Measurements from ENCODE around the gene SLC38A9. TPM values are rescaled to one million over a fixed set of nuclear protein-coding genes. Genes with fewer than 3 reads are reported as not detected.

The SLC38A9 gene
- total and polyA plus RNA-seq, 5 donors = 3.2 to 10.5 (median 7.9) TPM

DNA sequence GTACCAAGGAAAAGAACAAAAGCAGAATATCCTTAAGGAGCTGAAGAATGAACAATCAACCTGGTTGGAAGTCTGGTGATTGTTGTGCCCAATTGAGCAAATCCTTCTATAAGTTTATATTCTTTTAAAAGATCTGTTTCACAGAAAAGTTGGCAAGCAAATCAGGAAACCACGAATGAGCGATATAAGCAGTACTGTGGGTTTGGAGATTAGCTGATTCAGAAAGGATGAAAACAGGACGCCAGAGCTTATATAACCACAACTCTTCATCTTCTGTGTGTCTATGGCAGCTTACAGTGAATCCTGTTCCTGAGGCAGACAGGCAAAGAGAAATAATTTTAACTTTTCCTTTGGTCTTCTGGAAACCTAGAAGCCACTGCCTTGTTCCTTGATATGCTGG, 61.7 kb downstream of the SLC38A9 start:
- H3K4me3 ChIP-seq (ENCODE audit: low read length) = no peak overlapping the region
- H3K27me3 ChIP-seq (ENCODE audit: control insufficient read depth, insufficient read depth) = no peaks in the 10 kb centered on the region
- DNase-seq (no peak), ATAC-seq (no peak)
- 30% methylated on average over 3 of the region's 3 CpGs for WGBS
- no peaks in the 10 kb centered on the region for H3K4me1 ChIP-seq (ENCODE audit: control insufficient read depth, insufficient read depth, low read length)
- H3K9me3 ChIP-seq (ENCODE audit: control insufficient read depth, low read length) = no peaks in the 10 kb centered on the region
- no peak overlapping the region for H3K27ac ChIP-seq (ENCODE audit: low read length)
- intact Hi-C loops (cut with DNase I) = no loop called here

DNA sequence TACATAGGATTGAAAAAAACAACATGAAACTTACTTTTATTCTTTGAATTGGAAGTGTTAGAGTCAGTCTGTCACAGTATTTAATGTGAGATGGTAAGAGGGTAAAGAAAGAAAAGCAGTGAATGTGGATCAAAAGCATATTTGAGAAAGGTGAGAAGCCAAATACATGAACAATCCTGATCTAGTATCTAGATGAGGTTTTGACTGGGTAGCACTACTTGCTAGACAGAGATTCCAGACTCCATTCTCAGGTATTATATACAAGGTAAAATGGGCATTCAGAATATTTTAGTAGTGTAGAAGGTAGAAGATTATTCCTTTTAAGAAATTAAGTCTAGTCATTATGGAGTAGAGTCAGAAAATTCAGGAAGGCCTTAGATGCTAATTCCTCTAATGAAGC, 62.2 kb downstream of the SLC38A9 start:
- H3K4me1 ChIP-seq (ENCODE audit: control insufficient read depth, insufficient read depth, low read length) = no peaks in the 10 kb centered on the region
- no peaks in the 10 kb centered on the region for H3K9me3 ChIP-seq (ENCODE audit: control insufficient read depth, low read length)
- intact Hi-C loops (cut with DNase I) = no loop called here
- no peak overlapping the region for H3K4me3 ChIP-seq (ENCODE audit: low read length)
- ATAC-seq (no peak), DNase-seq (no peak)
- H3K27ac ChIP-seq (ENCODE audit: low read length) = no peak overlapping the region
- H3K27me3 ChIP-seq (ENCODE audit: control insufficient read depth, insufficient read depth) = no peaks in the 10 kb centered on the region

DNA sequence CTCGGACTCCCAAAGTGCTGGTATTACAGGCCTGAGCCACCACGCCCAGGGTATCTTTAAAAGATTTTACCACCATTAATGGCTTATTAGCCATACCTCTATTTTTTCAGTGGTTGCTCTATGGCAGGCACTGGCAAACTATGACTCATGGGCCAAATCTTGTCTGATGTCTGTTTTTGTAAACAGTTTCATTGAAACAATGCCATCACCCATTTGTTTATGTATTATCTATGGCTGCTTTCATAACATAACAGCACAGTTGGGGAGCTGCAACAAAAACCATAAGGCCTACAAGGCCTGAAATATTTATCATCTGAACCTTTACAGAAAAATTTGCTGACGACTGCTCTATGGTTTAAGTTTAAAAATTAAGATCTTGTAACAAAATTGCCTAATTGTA, 66.8 kb downstream of the SLC38A9 start:
- Histone ChIP-seq H3K9me3 (ENCODE audit: control insufficient read depth, low read length) (no peaks in the 10 kb centered on the region), H3K4me1 (ENCODE audit: control insufficient read depth, insufficient read depth, low read length) (no peaks in the 10 kb centered on the region), H3K27ac (ENCODE audit: low read length) (no peak overlapping the region), H3K4me3 (ENCODE audit: low read length) (no peak overlapping the region), H3K27me3 (ENCODE audit: control insufficient read depth, insufficient read depth) (no peaks in the 10 kb centered on the region)
- DNase-seq = no peak
- intact Hi-C loops (cut with DNase I) = no loop called here
- ATAC-seq = no peak
- WGBS = 89% methylated on average over 3 of the region's 3 CpGs

DNA sequence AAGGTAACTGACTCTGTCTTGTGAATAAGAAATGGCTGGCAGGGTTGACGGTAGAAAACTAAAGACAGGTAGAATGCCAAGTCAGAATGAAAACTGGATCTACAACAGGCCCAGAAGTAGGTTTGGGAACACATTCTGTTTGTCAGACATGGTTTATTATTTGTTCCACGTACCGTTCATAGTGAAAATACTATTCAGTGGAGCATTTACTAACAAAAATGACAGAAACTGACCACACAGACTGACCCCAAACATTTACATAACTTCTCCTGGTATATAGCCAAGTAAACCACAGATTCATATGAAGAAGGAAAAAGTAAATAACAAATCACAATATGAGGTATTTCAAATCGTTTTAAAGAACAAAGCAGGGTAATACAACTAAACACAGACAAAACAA, 73.7 kb downstream of the SLC38A9 start:
- no peak for DNase-seq
- WGBS = 68% methylated on average over 4 of the region's 4 CpGs
- H3K27ac ChIP-seq (ENCODE audit: low read length) = no peak overlapping the region
- H3K27me3 ChIP-seq (ENCODE audit: control insufficient read depth, insufficient read depth) = no peaks in the 10 kb centered on the region
- ATAC-seq = no peak
- no peak overlapping the region for H3K4me3 ChIP-seq (ENCODE audit: low read length)
- intact Hi-C loops (cut with DNase I) = no loop called here
- H3K9me3 ChIP-seq (ENCODE audit: control insufficient read depth, low read length) = no peaks in the 10 kb centered on the region
- H3K4me1 ChIP-seq (ENCODE audit: control insufficient read depth, insufficient read depth, low read length) = peaks cover 3% of the 10 kb centered on the region

DNA sequence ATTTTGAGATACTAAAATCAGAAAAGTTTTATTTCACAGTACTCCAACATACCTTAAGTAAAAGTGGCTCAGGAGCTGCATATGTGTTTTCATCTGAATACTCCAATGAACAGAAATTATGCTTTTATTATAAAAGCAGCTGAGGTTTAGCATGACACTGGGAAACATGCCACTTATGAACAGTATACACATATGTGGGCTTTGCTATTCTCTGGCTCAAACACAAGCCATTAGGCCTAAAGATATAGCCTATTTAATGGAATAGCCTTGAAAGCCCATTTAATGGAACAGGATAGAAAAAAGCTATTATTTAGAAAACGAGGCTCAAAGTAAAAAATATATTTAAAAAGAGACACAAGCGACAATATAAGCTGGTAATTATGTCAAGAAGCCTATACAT, 74.1 kb downstream of the SLC38A9 start:
- Histone ChIP-seq H3K4me1 (ENCODE audit: control insufficient read depth, insufficient read depth, low read length) (peaks cover 4% of the 10 kb centered on the region), H3K4me3 (ENCODE audit: low read length) (no peak overlapping the region), H3K9me3 (ENCODE audit: control insufficient read depth, low read length) (no peaks in the 10 kb centered on the region), H3K27ac (ENCODE audit: low read length) (no peak overlapping the region), H3K27me3 (ENCODE audit: control insufficient read depth, insufficient read depth) (no peaks in the 10 kb centered on the region)
- no peak for ATAC-seq
- WGBS = 92% methylated on average over 2 of the region's 2 CpGs
- DNase-seq = no peak
- intact Hi-C loops (cut with DNase I) = no loop called here

DNA sequence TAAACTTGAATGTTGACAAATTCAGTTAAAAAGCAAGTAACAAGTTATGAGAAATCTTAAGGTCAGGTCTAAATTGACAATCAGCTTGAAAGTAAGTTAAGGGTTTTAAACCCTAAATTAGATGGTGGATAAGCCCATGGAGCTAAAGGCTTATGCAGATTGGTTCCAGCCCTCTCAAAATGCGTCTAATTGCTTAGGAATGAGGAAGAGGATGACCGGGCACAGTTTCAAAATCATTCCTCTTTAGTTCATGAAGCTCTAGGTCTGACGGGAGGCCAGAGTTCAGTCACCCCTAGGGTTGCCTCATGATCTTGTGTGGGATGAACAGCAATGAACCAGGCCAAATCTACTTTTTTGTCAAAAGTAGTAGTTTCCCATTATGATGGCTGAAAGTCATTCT, 75.4 kb downstream of the SLC38A9 start:
- no peak overlapping the region for H3K27ac ChIP-seq (ENCODE audit: low read length)
- peak in 2 of 3 donors; percentile 50 to 58 for DNase-seq
- intact Hi-C loops (cut with DNase I) = no loop called here
- no peaks in the 10 kb centered on the region for H3K27me3 ChIP-seq (ENCODE audit: control insufficient read depth, insufficient read depth)
- peak; percentile 53 for ATAC-seq
- no peak overlapping the region for H3K4me3 ChIP-seq (ENCODE audit: low read length)
- no peaks in the 10 kb centered on the region for H3K9me3 ChIP-seq (ENCODE audit: control insufficient read depth, low read length)
- peaks cover 6% of the 10 kb centered on the region for H3K4me1 ChIP-seq (ENCODE audit: control insufficient read depth, insufficient read depth, low read length)
- WGBS = 37% methylated on average over 3 of the region's 3 CpGs

DNA sequence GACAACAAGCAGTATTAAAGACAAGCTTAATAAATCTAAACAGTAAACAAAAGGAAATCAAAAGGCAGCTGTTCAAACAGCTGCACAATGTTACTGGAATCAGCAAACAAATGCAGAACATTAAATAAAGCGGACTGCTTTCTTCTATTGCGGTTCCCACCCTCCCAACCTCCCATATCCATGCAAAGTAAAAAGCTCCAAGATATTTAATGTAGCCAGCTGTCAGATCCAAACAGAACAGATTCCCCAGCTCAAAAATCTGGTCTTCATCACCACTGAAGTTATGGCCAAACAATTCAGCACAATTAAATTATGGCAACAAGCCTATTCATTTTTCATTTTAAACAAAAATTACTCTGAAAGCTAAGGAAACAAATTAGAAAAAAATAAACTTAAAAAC, 75.9 kb downstream of the SLC38A9 start:
- Histone ChIP-seq H3K9me3 (ENCODE audit: control insufficient read depth, low read length) (no peaks in the 10 kb centered on the region), H3K27me3 (ENCODE audit: control insufficient read depth, insufficient read depth) (no peaks in the 10 kb centered on the region), H3K4me3 (ENCODE audit: low read length) (no peak overlapping the region), H3K4me1 (ENCODE audit: control insufficient read depth, insufficient read depth, low read length) (peaks cover 6% of the 10 kb centered on the region), H3K27ac (ENCODE audit: low read length) (no peak overlapping the region)
- ATAC-seq (no peak), DNase-seq (no peak)
- 51% methylated on average over 2 of the region's 2 CpGs for WGBS
- intact Hi-C loops (cut with DNase I) = no loop called here

DNA sequence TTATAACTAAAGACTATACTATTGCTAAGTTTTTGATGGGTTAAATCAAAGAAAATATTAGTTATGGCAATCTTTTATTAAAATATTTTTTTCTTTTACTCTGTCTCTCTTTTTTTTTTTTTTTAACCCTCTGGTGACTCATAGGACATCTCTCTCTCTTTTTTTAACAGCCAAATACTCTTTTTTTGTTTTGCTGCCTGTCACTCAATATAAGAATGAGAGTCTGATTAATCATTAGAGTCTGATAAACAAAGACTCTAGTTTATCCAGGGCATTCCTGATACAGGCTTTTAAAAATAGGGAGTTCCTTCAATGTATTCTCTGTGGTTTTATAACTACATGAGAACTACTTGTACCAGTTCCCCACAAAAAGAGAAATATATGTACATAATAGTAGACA, 77.3 kb downstream of the SLC38A9 start:
- DNase-seq (no peak), ATAC-seq (no peak)
- Histone ChIP-seq H3K9me3 (ENCODE audit: control insufficient read depth, low read length) (no peaks in the 10 kb centered on the region), H3K4me1 (ENCODE audit: control insufficient read depth, insufficient read depth, low read length) (peaks cover 6% of the 10 kb centered on the region), H3K27me3 (ENCODE audit: control insufficient read depth, insufficient read depth) (no peaks in the 10 kb centered on the region), H3K4me3 (ENCODE audit: low read length) (no peak overlapping the region), H3K27ac (ENCODE audit: low read length) (no peak overlapping the region)
- intact Hi-C loops (cut with DNase I) = no loop called here

DNA sequence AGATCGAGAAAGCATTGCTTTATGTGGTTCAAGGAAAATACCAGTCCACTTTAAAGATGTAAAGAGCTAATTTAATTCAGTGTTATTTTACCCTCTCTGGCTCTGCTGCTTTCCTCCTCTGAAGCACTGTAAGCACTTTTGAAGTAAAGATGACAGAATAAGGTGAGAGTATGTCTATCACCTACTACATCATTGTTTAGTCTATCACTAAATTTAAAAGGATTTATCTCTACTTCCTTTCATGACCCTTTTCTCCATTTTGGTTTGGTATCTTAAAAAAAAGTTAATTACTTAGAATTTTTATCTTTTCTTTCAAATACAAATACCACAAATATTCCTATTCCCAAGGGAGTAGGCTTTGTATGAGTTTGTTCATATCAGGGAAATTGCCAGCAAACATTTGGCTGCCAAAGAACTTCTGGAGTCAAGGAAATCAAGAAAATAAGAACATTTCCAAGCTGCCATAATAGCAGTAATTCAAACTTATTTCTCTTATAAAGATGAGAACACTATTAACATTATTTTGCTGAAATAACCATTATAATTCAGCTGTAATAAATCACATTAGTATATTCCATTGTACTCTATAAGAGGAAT, 77.8 kb downstream of the SLC38A9 start:
- WGBS = 26% methylated on average over 1 of the region's 1 CpG
- peak overlapping the region; percentile 25 for H3K4me3 ChIP-seq (ENCODE audit: low read length)
- no peak for DNase-seq
- peak; percentile 10 to 49 for ATAC-seq
- H3K27me3 ChIP-seq (ENCODE audit: control insufficient read depth, insufficient read depth) = no peaks in the 10 kb centered on the region
- peaks cover 6% of the 10 kb centered on the region for H3K4me1 ChIP-seq (ENCODE audit: control insufficient read depth, insufficient read depth, low read length)
- intact Hi-C loops (cut with DNase I) = no loop called here
- no peak overlapping the region for H3K27ac ChIP-seq (ENCODE audit: low read length)
- no peaks in the 10 kb centered on the region for H3K9me3 ChIP-seq (ENCODE audit: control insufficient read depth, low read length)

DNA sequence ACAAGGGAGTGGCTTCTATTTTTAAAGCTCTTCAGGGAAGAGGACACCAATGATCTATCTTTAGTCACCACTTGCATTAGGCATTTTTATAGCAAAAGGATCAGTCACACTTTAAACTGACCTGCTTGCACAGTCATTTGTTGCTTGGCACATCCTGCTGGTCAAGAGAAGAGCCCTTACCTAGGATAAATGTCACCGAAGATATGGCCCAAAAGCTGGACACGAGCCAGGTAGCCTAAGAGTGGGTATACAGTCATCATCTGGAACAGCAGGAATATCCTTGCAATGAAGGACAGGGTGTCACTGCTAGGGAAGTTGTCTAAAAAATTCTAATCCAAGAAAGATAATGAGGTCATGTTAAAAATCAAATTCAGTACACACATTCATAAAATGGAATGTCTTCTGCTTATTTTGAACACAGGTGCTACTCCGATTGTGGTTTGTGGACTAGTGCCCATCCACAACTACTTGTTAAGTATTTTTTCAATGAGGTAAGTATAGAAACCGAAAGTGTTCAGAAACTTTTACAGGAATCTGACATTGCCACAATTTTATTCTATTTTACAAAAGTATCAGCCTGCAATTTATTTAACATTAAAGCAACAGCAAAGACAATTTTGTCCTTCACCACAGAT, 78.4 kb downstream of the SLC38A9 start:
- ATAC-seq (peak; percentile 79 to 86), DNase-seq (peak; percentile 66 to 71 (median 69))
- Histone ChIP-seq H3K4me3 (ENCODE audit: low read length) (peak overlapping the region; percentile 25), H3K27me3 (ENCODE audit: control insufficient read depth, insufficient read depth) (no peaks in the 10 kb centered on the region), H3K4me1 (ENCODE audit: control insufficient read depth, insufficient read depth, low read length) (peaks cover 6% of the 10 kb centered on the region), H3K9me3 (ENCODE audit: control insufficient read depth, low read length) (no peaks in the 10 kb centered on the region), H3K27ac (ENCODE audit: low read length) (peak overlapping the region; percentile 83)
- 20% methylated on average over 4 of the region's 4 CpGs for WGBS
- intact Hi-C loops (cut with DNase I) = no loop called here

DNA sequence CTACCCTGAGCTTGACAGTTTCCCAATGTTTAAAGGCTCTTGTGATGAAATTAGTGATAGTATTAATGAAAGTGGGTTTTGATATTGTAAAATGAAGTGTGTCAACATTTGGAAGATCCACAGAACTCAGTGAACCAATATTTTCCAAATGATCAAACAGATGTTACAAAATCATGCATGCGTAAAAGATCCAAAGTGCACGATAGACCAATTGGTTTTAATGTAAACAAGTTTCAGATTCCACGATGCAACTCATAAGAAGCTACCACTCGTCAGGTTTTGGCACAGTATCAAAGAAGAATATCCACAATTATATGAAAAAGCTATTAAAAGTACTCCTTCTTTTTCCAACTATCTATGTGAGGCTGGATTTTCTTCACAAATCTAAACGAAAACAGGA, 82.3 kb downstream of the SLC38A9 start:
- peaks cover 8% of the 10 kb centered on the region for H3K4me1 ChIP-seq (ENCODE audit: control insufficient read depth, insufficient read depth, low read length)
- intact Hi-C loops (cut with DNase I) = loop anchor here in 1 of 4 donors (10.0 kb wide), 1 partner anchor 55 kb away; no protein-coding TSS in a partner anchor
- H3K27ac ChIP-seq (ENCODE audit: low read length) = no peak overlapping the region
- WGBS = 93% methylated on average over 5 of the region's 5 CpGs
- no peak for DNase-seq
- H3K4me3 ChIP-seq (ENCODE audit: low read length) = no peak overlapping the region
- ATAC-seq = no peak
- no peaks in the 10 kb centered on the region for H3K9me3 ChIP-seq (ENCODE audit: control insufficient read depth, low read length)
- H3K27me3 ChIP-seq (ENCODE audit: control insufficient read depth, insufficient read depth) = no peaks in the 10 kb centered on the region

DNA sequence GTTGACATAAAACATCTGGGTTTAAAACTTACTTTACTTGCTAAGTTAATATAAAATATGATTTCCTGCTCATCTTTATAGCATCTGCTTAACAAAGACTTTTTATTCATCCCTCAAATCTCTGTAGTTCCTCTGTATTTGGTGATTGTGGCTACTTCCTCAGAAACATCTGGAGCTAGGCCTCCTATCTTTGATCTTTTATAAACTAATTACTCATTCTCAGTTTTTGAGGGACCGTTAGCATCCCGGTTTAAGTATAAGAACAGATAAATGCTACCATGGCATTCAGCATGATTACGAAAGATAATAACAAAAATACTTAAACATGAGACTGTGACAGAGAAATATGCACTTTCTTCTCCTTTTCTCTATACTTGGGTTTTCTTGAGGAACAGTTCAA, 85.3 kb downstream of the SLC38A9 start:
- Histone ChIP-seq H3K4me1 (ENCODE audit: control insufficient read depth, insufficient read depth, low read length) (peaks cover 3% of the 10 kb centered on the region), H3K9me3 (ENCODE audit: control insufficient read depth, low read length) (no peaks in the 10 kb centered on the region), H3K27me3 (ENCODE audit: control insufficient read depth, insufficient read depth) (no peaks in the 10 kb centered on the region), H3K4me3 (ENCODE audit: low read length) (no peak overlapping the region), H3K27ac (ENCODE audit: low read length) (no peak overlapping the region)
- DNase-seq (no peak), ATAC-seq (no peak)
- 55% methylated on average over 3 of the region's 3 CpGs for WGBS
- intact Hi-C loops (cut with DNase I) = loop anchor here in 1 of 4 donors (10.0 kb wide), 1 partner anchor 58 kb away; no protein-coding TSS in a partner anchor
